Spleen (tissue), 7 donors: ENCODE data around the gene BGLAP.

Experiments used
- POLR2A ChIP-seq, 3 donors: fragments of 450-650 bp; IDR thresholded peaks; one replicate each; pipeline ENCODE4 v1.5.1; 2017; ENCODE audit warnings: antibody characterized with exemption in 3 of 3, mild to moderate bottlenecking in 1 of 3
- TF ChIP-seq, protein P1 (sequence below), 11 experiments: fragments of 200-600 bp in 7 of 11; fragments of 450-650 bp in 4 of 11; sonication (generic) in 4 of 11; IDR thresholded peaks in 8 of 11; conservative IDR thresholded peaks in 3 of 11; 1 replicate in 7 of 11; 2 replicates in 4 of 11; pipeline versions ENCODE4 v1.4.0 to v1.8.0; 2016 to 2021; ENCODE audit warnings: antibody characterized with exemption in 11 of 11, inconsistent platforms in 4 of 11, mild to moderate bottlenecking in 1 of 11
- donor health status: DM: no; HTN: no; CAD: no; lungs with moderate emphysema.
- donor health status: DM: no; HTN: no; CAD: no.
- donor health status: DM: no; HTN: no; CAD: no.

- TF ChIP-seq, protein P1, sequence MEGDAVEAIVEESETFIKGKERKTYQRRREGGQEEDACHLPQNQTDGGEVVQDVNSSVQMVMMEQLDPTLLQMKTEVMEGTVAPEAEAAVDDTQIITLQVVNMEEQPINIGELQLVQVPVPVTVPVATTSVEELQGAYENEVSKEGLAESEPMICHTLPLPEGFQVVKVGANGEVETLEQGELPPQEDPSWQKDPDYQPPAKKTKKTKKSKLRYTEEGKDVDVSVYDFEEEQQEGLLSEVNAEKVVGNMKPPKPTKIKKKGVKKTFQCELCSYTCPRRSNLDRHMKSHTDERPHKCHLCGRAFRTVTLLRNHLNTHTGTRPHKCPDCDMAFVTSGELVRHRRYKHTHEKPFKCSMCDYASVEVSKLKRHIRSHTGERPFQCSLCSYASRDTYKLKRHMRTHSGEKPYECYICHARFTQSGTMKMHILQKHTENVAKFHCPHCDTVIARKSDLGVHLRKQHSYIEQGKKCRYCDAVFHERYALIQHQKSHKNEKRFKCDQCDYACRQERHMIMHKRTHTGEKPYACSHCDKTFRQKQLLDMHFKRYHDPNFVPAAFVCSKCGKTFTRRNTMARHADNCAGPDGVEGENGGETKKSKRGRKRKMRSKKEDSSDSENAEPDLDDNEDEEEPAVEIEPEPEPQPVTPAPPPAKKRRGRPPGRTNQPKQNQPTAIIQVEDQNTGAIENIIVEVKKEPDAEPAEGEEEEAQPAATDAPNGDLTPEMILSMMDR (IDR thresholded peaks at IDR 0.05 in 8 of 11, conservative IDR thresholded peaks at IDR 0.05 in 3 of 11), result no peak
- TF ChIP-seq POLR2A (IDR thresholded peaks at IDR 0.05), result no peak
Measured at GRCh38 chr1:156230473-156230837, 11.5 kb upstream of the BGLAP start.
